Esophagus squamous epithelium (tissue), 4 donors: ENCODE results near the gene PEF1.

Source experiments
- POLR2A ChIP-seq, 4 donors: fragments of 450-650 bp; IDR thresholded peaks; one replicate each; pipeline ENCODE4 v1.6.1; 2017; ENCODE audit warnings: antibody characterized with exemption in 4 of 4, mild to moderate bottlenecking in 4 of 4, moderate library complexity in 3 of 4
- TF ChIP-seq, protein P1 (sequence below), 6 experiments: fragments of 450-650 bp in 4 of 6; fragments of 200-600 bp in 2 of 6; sonication (generic) in 2 of 6; IDR thresholded peaks; one replicate each; pipeline ENCODE4 v1.5.1; 2016 to 2019; ENCODE audit warnings: antibody characterized with exemption in 6 of 6, mild to moderate bottlenecking in 4 of 6, moderate library complexity in 4 of 6

DNA sequence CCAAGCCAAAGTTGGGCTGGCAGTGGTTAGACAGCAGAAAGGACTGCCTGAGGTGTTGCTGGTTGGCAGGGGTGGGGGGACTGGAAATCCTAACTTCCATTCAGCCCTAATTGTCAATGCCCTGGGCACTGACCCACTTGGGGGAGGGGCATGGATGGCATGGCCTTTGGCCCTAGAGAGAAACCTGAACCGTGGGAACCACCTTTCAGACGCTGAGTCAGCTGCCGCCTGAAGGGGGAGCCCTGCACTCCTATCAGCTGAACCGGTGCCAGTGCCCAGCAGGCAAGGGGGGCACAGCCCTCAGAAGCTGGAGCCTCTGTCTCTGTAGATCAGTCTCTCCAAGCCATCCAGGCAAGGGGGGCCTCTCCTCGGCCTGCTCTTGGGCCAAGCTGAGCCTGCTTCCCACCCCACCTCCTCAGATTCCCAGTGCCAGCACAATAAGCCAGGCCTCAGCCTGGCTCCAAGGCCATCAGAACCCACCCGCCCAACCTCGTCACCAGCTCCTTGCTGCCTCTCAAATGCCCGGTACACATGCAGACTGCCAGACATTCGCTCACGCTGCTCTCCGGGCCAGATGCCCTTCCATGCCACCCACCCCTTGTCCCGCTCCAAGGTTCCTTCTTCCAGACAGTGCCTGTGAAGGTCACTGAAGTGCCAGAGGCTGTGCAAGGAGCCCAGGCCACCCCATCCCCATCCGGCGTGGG lies 56.8 kb downstream of the PEF1 start:
- TF ChIP-seq POLR2A (IDR thresholded peaks at IDR 0.05), result no peak
- TF ChIP-seq, protein P1, sequence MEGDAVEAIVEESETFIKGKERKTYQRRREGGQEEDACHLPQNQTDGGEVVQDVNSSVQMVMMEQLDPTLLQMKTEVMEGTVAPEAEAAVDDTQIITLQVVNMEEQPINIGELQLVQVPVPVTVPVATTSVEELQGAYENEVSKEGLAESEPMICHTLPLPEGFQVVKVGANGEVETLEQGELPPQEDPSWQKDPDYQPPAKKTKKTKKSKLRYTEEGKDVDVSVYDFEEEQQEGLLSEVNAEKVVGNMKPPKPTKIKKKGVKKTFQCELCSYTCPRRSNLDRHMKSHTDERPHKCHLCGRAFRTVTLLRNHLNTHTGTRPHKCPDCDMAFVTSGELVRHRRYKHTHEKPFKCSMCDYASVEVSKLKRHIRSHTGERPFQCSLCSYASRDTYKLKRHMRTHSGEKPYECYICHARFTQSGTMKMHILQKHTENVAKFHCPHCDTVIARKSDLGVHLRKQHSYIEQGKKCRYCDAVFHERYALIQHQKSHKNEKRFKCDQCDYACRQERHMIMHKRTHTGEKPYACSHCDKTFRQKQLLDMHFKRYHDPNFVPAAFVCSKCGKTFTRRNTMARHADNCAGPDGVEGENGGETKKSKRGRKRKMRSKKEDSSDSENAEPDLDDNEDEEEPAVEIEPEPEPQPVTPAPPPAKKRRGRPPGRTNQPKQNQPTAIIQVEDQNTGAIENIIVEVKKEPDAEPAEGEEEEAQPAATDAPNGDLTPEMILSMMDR (IDR thresholded peaks at IDR 0.05), result peak in 5 of 6 experiments; percentile 41 to 58 (median 50)
